ENCODE measurements around the gene NUAK1.
A peak's percentile ranks its signal among the peaks of the same experiment; 100 is the strongest.
"Not testable (repeated sequence)": the region's sequence is repeated elsewhere in the genome, so short reads cannot be mapped to it uniquely, and the experiment has no call there.

The NUAK1 gene

DNA sequence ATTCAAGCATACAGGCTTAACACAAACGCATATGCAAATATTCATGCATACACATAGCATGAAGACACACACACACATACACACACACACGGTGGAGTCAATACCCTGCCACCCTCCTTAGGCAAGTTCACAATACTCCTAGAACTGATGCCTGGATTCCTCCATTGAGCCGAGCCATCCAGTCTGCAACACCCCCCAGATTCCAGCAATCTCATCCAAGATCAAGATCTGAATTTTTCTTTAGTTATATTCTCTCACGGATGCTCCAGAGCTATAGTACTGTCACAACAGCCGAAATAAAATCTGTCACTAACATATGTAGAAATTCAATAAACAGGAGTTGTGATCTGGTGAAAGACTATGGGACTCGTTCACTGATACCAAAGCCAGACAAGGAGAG is 110.8 kb downstream of the NUAK1 start:
- DNase-seq = peak; percentile 14 to 41

DNA sequence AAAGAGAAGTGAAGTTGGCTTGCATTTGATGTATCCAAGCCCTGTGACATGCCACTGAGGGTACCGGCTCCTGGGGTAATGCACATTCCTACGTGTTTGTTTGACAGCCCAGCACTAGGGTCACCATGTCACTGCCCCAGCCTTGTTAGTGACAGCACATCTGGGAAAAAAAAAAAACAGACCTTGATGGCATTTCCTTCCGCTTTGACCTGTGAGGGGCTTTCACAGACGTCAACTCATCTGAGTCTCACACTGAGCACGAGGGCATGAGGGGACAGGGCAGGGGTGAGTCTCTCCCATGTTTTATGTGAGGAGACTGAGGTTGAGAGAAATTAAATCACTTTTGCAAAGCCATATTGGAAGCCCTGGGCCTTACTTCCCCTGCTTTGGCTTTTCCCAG is 111.5 kb downstream of the NUAK1 start:
- no peak for DNase-seq

DNA sequence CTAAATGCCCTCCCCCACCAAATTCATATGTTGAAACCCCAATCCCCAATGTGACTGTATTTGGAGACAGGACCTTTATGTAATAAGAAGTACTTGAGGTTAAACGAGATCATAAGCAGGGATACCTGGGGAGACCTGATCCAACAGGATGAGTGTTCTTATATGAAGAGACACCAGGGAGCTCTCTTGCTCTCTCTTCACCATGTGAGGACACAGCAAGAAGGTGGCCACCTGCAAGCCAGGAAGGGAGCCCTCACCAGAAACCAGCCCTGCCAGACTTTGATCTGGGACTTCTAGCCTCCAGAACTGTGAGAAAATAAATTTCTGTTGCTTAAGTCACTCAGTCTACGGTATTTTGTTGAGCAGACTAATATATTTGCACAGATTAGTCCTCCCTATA is 113.6 kb downstream of the NUAK1 start:
- DNase-seq = peak in 1 of 2 experiments; percentile 1

DNA sequence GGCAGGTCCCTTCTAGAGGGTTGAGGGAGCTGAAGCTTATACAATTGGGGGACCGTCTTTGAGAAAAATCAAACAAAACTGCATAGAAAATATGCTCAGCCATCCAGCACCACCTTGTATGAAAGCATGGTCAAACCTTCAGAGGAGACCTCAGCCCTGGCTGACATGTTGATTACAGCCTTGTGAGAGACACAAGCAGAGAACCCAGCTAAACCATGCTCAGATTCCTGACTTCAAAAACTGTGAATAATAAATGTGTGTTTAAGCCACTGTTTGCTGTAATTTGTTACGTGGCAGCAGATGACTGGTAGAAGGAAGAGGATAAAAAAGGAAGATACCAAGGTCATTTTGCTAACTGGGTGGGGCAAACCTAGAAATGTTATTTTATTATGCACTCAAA is 115.7 kb downstream of the NUAK1 start:
- no peak for DNase-seq

DNA sequence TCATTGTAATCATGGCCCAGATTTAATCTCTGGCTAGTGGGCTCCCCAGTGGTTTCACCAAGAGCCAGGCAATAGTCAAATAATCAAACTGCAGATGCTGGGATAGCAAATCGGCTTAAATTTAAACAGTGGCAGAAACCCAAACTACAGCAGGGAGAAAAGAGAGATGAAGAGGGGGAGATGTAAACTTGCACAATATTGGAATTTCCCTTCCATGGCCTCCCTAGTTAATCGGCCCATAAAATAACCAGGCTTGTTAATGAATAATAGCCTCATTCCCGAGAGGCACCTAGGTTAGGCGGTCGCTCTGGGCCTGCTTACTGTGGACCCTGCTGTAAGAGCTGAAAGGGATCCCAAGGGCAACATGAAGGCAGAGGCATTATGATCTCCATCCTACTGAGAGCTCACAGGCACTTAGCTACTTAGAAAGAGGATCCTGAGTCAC is 116.2 kb downstream of the NUAK1 start:
- DNase-seq = no peak

DNA sequence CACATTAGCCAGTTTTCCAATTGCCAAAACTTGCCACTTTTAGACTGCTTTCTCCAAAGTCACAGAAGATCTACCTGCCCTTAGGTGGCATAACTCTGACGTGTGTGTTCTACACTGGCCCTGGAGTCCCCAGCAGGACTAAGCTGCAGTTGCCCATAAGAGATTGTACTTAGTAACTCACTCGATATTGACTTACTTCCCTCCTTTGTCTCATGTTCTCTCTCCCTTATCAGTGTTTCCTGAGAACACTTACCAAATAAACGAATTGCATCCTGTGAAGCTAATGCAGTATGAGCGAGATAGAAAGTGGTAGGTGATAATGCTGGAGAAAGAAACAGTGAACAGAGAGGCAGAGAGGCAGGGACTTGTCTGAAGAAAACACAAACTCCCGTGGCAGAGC is 117.2 kb downstream of the NUAK1 start:
- no peak for DNase-seq

DNA sequence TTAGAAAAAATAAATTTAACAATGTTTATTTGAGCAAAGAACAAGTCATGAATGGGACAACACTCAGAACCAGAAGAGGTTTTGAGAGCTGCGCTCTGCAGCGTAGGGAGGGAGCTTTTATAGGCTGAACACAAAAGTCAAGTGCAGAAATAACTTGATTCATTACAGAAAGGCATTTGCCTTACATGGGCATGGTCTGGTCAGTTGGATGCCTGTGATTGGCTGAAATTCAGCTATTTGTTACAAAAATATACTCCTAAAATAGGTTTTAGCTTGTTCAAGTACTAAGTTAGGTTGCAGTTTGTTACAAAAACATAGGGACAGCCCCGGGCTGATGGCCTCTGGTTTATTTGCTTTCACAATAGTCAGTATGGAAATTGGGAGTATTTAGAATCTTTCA is 118.0 kb downstream of the NUAK1 start:
- no peak for DNase-seq

DNA sequence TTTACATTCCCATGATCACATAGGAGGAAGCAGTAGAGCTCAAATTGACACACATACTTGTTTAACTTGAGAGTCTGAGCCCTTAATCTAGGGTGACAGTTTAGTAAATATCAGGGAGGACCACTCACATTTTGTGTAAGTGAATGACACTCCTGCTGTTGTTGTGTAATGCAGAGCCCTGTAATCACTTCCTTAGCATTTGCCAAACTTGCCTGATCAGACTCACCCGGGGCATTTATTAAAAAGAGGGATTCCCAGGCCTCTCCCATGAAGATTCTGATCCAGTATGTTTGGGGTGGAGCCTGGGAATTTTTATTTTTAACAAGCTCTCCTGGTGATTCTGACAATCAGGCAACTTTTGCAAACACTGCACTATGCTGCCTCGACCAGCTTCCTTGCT is 119.6 kb downstream of the NUAK1 start:
- no peak for DNase-seq

DNA sequence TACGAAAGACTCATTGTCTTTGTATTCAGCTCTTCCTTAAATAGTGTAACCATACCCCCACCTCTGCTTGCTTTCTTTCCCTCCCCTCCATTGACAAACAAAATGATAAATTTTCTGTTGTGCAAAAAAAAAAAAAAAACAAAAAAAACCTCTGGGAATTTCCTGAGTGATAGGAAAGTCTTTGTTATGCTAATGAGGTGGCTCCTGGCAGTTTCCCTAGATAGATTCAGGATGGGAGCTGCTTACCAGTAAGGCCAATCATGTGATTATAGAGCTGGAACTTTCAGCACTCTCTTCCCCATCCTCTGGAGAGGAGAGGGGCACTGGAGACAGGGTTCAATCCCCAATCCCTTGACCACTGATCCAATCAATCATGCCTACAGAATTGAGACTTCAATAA is 120.5 kb downstream of the NUAK1 start:
- DNase-seq = no peak

DNA sequence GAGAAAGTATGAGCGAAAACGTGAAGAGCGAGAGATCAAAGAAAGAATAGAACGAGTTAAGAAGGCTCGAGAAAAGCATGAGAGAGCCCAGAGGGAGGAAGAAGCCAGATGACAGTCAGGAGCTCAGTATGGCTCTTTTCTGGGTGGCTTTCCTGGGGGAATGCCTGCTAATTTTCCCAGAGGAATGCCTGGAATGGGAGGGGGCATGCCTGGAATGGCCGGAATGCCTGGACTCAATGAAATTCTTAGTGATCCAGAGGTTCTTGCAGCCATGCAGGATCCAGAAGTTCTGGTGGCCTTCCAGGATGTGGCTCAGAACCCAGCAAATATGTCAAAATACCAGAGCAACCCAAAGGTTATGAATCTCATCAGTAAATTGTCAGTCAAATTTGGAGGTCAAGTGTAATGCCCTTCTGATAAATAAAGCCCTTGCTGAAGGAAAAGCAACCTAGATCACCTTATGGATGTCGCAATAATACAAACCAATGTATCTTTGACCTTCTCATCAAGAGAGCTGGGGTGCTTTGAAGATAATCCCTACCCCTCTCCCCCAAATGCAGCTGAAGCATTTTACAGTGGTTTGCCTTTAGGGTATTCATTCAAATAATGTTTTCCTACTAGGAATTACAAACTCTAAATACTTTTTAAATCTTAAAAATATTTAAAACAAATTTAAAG is 122.0 kb downstream of the NUAK1 start:
- DNase-seq = not testable (repeated sequence)

DNA sequence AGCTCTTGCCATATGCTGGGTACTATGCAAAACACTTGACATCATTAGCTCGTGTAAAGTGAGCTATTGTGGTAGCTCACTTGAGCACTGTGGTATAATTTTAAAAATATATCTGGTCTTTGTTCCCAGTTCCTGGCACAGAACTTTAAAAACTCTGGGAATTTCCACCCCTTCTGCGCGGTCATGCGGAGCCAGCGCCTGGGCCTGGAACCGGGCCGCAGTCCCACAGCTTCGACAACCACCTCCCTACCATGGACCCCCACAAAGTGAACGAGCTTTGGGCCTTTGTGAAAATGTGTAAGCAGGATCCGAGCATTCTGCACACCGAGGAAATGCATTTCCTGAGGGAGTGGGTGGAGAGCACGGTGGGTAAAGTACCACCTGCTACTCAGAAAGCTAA is 123.1 kb downstream of the NUAK1 start:
- DNase-seq = peak in 1 of 2 experiments; percentile 9

DNA sequence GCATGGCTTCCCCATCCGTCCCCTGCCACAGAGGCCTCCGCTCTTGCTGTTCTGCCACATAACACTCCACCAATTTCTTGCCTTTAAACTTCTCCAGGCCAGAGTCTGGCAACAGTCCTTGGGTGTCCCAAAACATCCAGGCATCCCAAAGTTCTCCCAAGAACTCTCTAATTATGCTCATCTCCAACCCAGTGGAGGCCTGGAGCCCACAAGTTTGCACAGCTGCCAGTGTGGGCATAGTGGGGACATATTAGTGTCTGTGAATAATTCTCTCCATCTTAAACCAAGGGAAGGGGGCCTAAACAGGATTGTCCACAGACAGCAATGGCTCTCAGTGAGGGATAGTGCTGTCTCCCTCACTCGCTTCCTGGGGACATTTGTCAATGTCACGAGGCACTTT is 124.8 kb downstream of the NUAK1 start:
- no peak for DNase-seq

All from NCI-H526 (cell line).